NCI-H2196 (cell line): ENCODE measurements around the gene PGBD1.
"Not testable (repeated sequence)": the region's sequence is repeated elsewhere in the genome, so short reads cannot be mapped to it uniquely, and the experiment has no call there.

Source experiments
- DNase-seq: peaks from one replicate; lab custom pipeline; 2025; ENCODE audit not compliant: unreplicated experiment; lab: John Stamatoyannopoulos, UW

Gene PGBD1

DNA sequence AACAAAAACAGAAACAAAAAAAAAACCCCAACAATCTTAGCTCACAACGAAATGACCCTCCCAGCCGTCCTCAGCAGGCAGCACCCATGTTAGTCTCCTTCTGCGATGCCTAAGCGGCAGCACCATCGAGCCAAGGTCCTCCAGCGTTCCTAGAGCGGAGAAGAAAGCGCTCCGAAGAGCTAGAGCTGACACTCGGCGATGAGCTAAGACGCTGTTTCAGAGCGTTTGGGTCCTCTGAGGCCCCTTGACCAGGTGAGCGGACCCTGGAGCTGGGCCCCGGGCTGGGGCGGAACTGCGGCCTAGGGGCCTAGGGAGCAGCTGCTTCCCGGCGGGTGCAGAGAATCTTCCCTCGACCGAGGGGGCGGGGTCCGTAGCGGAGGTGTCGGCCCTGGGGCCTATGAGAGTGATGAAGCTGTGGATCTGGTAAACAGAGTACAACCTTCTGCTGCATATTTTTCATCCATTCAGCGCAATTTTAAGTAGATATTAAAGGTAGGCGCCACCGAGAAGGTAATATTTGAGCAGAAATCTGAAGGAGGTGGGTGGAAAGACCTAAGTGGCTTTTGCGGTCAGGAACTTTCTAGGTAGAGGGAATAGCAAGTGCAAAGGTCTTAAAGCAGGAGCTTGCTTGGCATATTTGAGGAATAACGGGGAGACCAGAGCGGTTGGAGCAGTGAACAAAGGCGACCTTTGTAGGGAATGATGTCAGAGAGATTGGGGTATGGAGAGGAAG, 14.2 kb upstream of the PGBD1 start, which contains the start of gene ZSCAN26:
Gene ZSCAN26 (plus strand): TSS at position 182 of the 733 bp plus-strand sequence. CDS start 4,777 bp downstream, outside the sequence.
- DNase-seq, result peak; percentile 85

DNA sequence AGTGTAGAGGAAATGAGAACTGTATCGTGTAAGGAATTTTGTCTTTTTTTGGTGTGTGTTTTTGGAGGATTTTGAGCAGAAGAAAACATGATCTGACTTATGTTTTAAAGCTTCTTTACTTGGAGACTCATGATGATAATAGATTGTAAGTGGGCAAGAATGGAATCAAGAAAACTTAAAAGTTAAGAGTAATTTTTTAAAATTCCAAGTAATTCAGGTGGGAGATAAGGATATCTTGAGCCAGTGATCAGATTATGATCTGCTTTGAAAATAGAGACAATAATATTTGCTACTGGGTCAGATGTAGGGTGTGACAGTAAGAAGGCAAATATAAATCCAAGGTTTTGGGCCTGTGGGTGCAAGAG, 13.7 kb upstream of the PGBD1 start:
- DNase-seq, result no peak

DNA sequence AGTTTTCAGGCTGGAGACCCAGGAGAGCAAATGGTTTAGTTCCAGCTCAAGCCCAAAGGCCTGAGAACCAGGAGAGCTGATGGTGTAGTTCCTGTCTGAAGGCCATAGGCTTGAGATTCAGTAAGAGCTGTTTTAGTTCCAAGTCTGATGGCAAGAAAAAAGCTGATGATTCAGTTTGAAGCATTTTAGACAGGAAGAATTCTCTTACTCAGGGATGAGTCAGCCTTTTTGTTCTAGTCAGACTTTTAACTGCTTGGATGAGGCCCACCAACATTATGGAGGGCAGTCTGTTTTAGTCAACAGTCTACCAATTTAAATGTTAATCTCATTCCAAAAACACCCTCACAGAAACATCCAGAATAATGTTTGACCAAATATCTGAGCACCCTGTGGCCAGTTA, 11.9 kb upstream of the PGBD1 start:
- DNase-seq, result no peak

DNA sequence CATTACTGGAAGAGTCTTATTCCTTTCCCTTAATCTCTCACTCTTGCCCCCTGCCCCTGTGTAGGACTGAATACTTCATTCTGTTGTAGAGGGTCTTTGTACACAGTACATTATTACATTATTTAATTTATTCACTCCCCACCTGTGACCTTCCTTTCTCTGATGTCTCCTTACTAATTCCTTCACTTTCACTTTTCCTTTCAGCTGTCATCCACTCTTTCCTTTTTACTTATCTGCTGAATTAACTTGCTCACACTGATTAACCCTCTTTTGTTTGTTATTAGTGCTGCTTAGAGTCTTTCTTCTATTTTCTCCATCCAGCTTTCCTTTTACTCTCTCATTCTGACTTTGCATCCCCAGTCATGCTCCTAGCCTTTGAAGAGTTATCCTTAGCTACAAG, 6.5 kb upstream of the PGBD1 start:
- no peak for DNase-seq

DNA sequence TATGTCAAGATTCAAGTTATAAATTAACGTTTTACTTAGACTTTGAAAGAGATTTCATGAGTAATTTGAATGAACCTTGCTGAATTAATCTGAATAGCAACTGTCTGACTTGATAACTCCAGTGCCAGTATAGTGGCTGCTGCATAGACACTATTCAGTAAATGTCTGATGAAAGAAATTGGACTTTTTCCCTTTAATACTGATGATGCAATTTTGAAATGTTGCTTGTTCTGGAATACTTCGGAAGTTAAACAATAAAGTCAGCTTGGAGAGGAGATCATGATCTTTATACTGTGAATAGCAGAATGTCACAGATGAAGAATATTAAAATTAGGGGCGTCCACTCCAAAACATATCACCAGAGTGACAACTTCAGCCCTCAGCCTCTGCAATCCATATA, 3.6 kb upstream of the PGBD1 start:
- DNase-seq, result no peak

DNA sequence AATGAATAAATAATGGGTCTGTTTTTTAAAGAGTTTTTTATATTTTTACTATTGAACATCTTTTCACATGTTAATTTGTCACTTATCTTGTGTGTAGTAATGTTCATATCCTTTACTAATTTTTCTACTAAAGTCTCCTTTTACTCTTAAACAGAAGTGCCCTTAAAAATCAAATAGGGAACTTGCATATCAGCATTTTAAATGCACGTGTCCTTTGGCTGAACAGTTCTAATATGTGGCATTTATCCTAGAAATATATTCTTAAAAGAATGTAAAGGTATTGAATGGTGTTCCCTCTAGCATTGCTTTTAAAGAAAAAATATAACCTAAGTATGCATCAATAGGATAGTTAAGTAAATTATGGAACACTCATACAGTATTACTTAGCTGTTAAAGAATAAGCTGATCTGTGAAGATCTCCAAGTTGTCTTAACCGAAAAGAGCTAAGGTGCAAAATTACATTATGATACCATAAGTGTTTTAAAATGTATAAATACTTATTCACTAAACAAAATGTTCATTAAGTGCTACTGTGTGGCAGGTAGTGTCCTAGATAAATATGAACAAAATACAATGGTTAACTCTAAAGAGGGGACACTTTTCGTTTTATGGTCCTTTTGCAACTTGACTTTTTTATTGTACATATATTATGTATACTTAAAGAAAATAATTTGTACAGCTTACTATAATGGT, 631 bp upstream of the PGBD1 start:
- DNase-seq, result no peak

DNA sequence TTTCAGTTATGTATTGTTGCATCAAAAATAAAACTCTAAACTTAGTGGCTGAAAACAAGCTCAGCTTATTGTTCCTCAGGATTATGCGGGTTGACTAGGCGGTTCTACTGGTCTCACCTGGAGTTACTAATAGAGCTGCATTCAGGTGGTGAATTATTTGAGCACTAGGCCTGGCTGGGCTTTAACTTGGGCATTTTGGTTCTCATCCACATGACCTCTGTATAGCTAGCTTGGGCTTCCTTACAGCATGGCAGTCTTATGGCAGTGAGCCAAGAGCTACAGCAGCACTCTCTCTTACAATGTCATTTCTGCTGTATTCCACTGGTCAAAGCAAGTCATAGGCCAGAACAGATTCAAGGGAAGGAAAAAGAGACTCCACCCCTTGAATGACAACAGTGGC, 1.6 kb downstream of the PGBD1 start:
- DNase-seq, result no peak

DNA sequence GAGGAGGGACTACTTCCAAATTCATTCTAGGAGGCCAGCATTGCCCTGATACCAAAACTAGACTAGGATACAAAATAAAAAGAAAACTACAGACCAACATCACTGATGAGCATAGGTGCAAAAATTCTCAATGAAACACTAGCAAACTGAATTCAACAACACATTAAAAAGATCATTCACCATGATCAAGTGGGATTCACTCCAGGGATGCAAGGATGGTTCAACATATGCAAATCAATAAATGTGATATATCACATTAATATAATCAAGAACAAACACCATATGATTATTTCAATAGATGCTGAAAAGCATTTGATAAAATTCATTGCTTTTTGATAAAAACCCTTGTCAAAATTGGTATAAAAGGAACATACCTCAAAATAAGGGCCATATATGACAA, 10.2 kb downstream of the PGBD1 start:
- DNase-seq, result no peak

DNA sequence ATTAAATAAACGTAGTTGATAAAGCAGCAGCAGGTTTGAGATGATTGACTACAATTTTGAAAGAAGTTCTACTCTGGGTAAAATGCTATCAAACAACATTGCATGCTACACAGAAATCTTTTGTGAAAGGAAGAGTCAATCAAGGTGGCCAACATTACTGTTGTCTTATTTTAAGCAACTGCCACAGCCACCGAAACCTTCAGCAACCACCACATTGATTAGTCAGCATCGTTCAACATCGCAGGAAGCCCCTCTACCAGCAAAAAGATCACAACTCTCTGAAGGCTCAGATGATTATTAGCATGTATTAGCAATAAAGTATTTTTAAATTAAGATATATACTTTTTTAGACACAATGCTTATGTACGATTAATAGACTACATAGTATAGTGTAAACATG, 14.0 kb downstream of the PGBD1 start:
- DNase-seq, result no peak

DNA sequence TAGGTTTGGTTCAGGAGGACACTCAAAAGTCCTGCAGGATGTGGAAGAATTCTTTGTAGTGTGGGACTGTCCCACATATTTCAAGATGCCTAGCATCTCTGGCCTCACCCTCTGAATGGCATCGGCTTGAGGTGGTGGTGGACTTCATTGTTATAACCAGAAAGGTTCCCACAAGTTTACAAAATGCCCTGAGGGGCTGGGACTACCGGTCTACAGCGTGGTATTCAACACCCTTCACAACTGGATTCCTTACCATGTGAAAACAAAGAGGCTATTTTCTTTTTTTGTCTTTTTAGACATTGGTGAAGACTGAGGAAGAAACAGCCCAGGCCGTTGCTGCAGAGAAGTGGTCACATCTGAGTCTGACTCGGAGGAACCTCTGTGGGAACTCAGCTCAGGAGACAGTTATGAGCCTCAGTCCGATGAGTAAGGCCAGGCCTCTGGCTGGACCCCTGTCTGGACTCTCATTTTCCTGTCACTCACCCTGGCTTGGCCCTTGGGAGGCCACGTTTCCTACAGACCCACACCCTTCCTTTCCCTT, 15.2 kb downstream of the PGBD1 start:
- no peak for DNase-seq

DNA sequence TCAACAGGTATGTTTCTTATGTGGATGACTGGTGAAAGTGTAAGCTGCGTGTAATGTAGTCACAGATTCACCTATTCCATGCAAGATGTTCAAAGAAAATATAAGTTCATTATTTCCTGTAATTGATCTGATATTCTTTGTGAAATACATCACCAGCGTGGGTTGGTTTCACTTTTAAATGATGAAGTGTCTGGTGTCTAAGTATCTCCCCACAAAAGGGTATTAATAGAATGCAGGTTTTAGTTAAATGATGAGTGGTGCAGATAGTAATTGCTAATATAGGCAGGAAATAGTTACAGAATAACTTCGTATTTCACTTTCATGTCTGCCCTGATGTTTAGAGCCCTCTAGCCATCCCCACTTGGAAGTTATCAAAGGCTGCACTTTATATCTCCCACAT, 22.2 kb downstream of the PGBD1 start:
- DNase-seq, result no peak

DNA sequence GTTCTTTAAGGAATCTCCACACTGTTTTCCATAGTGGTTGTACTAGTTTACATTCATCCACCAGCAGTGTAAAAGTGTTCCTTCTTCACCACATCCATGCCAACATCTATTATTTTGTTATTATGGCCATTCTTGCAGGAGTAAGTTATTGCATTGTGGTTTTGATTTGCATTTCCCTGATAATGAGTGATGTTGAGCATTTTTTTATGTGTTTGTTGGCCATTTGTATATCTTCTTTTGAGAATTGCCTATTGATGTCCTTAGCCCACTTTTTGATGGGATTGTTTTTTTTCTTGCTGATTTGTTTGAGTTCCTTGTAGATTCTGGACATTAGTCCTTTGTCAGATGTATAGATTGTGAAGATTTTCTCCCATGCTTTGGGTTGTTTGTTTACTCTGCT, 25.0 kb downstream of the PGBD1 start:
- not testable (repeated sequence) for DNase-seq

DNA sequence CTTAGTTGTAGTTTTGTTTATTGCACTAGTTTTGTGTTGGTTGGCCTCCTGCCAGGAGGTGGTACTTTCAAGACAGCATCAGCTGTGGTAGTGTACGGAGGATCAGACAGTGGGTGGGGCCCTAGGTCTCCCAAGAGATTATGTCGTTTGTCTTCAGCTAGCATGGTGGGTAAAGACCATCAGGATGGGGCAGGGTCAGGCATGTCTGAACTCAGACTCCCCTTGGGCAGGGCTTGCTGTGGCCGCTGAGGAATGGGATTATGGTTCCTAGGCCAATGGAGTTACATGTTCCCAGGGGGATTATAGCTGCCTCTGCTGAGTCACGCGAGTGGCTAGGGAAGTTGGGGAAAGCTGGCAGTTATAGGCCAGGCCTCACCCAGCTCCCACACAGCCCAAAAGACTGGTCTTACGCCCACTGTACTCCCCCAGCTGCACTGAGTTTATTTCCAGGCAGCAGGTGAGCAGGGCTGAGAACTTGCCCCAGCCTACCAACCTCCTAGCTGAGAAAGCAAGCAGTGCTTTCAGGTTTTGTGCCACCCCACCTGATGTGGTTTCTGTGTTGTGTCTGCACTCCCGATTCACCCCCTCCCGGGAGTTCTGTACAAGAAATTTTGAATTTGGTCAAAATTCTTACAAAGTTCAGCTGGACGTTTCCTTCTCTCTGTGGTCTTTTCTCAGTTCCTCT, 29.9 kb downstream of the PGBD1 start:
- DNase-seq, result no peak

DNA sequence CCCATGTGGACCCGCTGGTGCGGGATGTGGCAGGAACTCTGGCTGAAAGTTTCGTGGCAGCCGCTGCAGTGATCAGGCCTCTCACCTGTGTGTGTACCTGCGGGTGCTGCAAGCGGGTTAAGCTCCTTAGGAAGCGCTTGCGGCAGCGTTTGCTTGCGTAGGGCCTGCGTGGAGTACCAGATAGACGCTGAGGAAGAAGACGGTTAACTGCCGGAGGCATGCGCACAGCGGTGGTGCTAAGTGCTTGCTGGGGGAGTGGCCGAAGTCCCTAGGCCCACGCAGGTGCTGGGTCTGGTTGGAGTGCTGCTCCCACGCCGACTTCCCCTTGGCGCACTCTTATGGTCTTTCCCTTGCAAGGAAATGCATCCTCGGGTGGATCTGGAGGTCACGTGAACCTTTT, 31.6 kb downstream of the PGBD1 start:
- no peak for DNase-seq

DNA sequence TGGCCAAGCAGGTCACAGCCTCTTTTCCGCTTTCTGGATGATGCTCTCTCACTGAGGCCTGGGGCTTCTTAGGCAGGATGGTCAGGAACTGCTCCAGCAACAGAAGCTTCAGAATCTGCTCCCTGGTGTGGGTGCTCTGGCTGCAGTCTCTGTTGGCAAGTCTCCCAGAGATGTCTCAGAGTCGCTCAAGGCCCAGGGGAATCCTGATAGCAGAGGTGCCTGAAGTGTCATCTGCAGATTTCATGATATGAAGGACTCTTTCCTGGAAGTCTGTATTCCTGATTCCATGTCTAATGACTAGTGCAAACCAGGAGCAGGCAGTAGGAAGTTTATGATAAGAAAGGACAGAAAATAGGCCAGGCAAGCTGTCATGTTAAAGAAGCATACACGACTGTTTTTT, 34.3 kb downstream of the PGBD1 start:
- DNase-seq, result no peak

DNA sequence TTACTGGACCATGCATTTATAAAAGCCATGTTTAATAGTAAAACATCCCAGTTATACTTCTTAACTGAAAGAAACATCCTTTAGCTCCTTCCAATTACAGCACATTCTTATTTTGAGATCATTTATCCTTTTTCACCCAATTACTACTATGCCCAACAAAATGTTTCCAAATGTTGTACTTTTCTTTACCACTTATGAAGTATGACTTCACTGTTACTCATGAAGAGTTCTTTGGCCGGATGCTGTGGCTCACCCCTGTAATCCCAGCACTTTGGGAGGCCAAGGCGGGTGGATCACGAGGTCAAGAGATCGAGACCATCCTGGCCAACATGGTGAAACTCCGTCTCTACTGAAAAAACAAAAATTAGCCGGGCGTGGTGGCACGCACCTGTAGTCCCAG, 36.5 kb downstream of the PGBD1 start:
- not testable (repeated sequence) for DNase-seq

DNA sequence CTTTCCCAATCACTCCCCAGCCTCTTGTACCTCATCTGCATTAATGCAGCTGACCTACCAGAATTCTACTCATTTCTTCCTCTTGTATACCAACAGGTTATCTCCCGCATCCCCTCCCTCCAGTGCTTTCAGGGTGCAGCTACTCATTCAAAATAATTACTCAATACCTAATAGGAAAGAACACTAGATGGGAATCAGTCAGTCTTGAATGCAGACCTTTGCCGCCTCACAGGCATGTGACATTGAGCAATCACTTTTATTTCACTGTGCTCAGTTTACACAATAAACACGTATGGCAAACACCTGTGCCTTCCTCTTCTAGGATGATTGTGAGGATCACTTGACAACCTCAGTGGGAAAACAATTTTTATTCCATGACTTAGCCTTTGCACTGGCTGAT, 41.3 kb downstream of the PGBD1 start:
- peak; percentile 6 for DNase-seq

DNA sequence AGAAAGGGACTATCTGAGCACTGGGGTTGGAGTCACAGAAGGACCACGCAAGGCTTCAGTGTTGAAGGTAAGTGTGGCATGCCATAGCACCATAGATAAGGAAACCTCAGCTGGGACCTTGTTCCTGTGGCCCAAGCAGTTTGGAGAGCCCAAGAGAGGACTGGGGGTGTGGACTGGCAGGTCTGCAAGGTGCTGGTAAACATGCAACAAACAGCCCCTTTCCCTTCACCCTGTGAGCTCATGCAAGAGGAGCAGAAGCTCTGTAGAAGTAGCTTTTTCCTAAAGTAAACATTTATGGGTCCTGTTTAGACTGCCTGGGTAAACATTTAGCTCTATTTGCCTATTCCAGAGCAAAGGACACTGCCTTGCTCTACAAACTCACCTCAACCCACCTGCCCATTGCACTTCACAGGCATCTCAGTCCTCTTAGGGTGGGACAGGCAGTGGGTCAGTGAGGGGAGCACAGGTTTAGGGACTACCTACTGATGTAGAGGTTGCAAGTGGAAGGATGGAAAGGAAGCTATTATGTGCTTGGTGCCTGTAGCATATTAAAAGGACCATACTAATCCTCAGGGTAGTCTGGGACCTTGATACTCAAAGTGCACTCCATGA, 42.5 kb downstream of the PGBD1 start:
- no peak for DNase-seq

DNA sequence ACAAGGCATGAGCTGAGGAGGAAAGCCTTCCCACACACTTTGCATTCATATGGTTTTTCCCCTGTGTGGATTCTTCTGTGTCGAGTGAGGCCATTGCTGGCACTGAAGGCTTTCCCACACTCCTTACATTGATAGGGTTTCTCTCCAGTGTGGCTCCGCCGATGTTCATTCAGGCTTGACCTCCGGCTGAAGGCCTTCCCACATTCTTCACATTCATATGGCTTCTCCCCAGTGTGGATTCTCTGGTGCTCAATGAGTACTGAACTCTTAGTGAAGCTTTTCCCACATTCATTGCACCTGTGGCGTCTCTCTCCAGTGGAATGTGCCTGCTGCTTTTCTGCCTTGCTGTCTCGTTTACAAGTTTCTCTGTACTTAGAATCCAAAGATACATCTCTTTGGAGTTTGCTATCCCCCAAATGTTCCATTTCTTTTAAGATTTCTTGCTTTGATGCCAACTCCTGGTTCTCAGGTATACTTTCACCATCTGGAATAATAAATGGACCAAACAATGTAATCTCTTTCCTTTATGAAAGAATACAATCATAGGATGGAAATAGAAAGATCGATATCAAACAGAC, 45.1 kb downstream of the PGBD1 start:
- DNase-seq, result no peak

DNA sequence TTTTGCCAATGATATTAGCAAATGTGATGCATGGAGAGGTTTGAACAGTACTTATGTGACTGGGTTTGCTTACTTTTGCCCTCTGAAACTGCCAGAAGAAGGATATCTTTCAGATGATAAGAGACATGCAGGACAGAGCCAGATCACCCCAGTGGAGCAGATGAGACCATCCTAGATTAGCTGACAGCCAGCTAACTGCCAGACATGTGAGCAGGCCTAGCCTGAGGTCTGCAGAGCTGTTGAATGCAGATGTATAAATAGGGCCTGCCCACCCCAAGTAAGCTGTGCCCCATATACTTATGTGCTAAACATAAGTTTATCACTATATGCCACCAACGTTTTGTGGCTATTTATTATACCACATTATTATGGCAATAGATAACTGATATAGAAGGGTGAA, 48.7 kb downstream of the PGBD1 start:
- no peak for DNase-seq

DNA sequence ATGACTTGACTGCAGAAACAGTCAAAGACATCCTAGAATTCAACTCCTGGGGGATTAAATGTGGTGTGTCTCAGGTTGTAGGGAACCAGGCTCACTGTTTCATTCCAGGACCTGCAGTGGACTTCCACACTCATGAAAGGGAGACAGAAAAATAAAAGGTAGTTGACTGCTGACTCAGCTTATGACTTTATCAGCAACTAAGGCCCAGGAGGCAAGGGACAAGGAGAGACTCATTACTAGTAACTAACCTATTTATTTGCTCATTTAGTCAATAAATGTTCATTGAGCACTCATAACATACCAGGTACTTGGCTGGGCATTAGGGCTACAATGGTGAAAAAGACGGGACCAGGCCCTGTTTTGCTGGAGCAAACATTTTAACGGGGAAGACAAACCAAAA, 51.7 kb downstream of the PGBD1 start:
- DNase-seq, result no peak
